ENCODE results near the gene GPC5. TPM values are rescaled to one million over a fixed set of nuclear protein-coding genes. Genes with fewer than 3 reads are reported as not detected.

Gene GPC5
- total RNA-seq, 1 donor from 2014 or later = 0.07 TPM

DNA sequence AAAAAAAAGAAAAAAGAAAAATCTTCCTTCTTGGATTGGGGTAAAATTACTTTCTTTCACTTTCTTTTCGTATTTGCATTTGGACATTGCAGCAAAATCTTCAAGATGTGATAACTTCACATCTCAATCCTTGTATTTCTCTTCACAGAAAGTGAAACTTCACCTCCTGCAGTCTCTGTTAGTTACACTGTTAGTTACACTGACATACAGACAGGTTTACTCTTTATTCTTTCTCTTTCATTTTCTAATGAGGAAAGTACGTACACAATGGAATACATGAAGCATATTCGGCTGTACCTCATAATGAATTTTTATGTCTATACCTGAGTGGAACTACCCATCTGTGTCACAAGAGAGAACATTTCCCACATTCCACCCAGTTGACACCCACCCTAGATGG is 1369.0 kb downstream of the GPC5 start:
- Histone ChIP-seq H3K4me3 (no peak overlapping the region), H3K27ac (no peak overlapping the region), H3K27me3 (no peaks in the 10 kb centered on the region), H3K9ac (no peak overlapping the region), H3K36me3 (no peaks in the 10 kb centered on the region), H3K79me2 (ENCODE audit: low read depth) (no peaks in the 10 kb centered on the region), H3K4me2 (no peak overlapping the region), H3K4me1 (no peaks in the 10 kb centered on the region), H3K9me3 (ENCODE audit: low read depth) (peaks cover 3% of the 10 kb centered on the region), H4K20me1 (ENCODE audit: low read depth) (no peaks in the 10 kb centered on the region), H2AFZ (replicated peaks) (no peak overlapping the region), H3F3A (ENCODE audit: low read depth) (no peaks in the 10 kb centered on the region)
- Mint-ChIP-seq H3K4me1 (no peaks in the 10 kb centered on the region), H3K27ac (no peak overlapping the region), H3K9me3 (peaks cover 7% of the 10 kb centered on the region), H3K36me3 (peaks cover 3% of the 10 kb centered on the region), H3K4me3 (no peak overlapping the region), H3K27me3 (ENCODE audit: insufficient read depth, low read depth) (no peaks in the 10 kb centered on the region)
- DNase-seq (ENCODE audit: low spot score) = no peak
- TF ChIP-seq EZH2phosphoT487 (IDR thresholded peaks at IDR 0.05) (no peak), EZH2 (IDR thresholded peaks at IDR 0.05) (no peak)
- TF ChIP-seq, protein P1, sequence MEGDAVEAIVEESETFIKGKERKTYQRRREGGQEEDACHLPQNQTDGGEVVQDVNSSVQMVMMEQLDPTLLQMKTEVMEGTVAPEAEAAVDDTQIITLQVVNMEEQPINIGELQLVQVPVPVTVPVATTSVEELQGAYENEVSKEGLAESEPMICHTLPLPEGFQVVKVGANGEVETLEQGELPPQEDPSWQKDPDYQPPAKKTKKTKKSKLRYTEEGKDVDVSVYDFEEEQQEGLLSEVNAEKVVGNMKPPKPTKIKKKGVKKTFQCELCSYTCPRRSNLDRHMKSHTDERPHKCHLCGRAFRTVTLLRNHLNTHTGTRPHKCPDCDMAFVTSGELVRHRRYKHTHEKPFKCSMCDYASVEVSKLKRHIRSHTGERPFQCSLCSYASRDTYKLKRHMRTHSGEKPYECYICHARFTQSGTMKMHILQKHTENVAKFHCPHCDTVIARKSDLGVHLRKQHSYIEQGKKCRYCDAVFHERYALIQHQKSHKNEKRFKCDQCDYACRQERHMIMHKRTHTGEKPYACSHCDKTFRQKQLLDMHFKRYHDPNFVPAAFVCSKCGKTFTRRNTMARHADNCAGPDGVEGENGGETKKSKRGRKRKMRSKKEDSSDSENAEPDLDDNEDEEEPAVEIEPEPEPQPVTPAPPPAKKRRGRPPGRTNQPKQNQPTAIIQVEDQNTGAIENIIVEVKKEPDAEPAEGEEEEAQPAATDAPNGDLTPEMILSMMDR (IDR thresholded peaks at IDR 0.05) = no peak

DNA sequence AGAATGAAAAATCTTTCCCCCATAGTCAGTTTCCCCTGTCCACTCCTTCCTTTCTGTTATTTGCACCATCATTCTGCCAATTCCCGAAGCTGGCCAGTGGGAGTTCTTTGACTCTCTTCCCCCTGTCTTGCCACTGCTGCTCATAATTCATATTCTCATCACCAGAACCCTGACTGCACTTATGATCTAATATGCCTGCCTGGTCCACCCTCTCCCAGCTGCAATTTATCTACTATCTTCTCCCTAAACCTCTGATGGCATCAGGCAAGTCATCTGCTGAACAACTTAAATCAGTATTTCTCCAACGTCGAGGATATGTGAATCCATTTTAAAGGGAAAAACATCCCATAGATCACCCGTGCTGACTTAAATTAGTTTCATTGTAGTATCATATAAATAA is 1370.2 kb downstream of the GPC5 start:
- no peak overlapping the region for H2AFZ ChIP-seq (replicated peaks)
- H3K4me1 ChIP-seq = no peaks in the 10 kb centered on the region
- no peak overlapping the region for H3K9ac ChIP-seq
- no peaks in the 10 kb centered on the region for H3K9me3 ChIP-seq (ENCODE audit: low read depth)
- no peak overlapping the region for H3K27ac ChIP-seq
- no peaks in the 10 kb centered on the region for H3K36me3 ChIP-seq
- H3K36me3 Mint-ChIP-seq = no peaks in the 10 kb centered on the region
- H3K9me3 Mint-ChIP-seq = no peaks in the 10 kb centered on the region
- TF ChIP-seq, protein P1 (IDR thresholded peaks at IDR 0.05) = no peak
- TF ChIP-seq EZH2phosphoT487 (IDR thresholded peaks at IDR 0.05) = no peak
- no peaks in the 10 kb centered on the region for H3F3A ChIP-seq (ENCODE audit: low read depth)
- no peak overlapping the region for H3K4me3 ChIP-seq
- H4K20me1 ChIP-seq (ENCODE audit: low read depth) = no peaks in the 10 kb centered on the region
- H3K4me3 Mint-ChIP-seq = no peak overlapping the region
- no peak overlapping the region for H3K27ac Mint-ChIP-seq
- H3K79me2 ChIP-seq (ENCODE audit: low read depth) = no peaks in the 10 kb centered on the region
- DNase-seq (ENCODE audit: low spot score) = no peak
- H3K4me1 Mint-ChIP-seq = no peaks in the 10 kb centered on the region
- H3K27me3 ChIP-seq = no peaks in the 10 kb centered on the region
- no peak overlapping the region for H3K4me2 ChIP-seq
- no peaks in the 10 kb centered on the region for H3K27me3 Mint-ChIP-seq (ENCODE audit: insufficient read depth, low read depth)

DNA sequence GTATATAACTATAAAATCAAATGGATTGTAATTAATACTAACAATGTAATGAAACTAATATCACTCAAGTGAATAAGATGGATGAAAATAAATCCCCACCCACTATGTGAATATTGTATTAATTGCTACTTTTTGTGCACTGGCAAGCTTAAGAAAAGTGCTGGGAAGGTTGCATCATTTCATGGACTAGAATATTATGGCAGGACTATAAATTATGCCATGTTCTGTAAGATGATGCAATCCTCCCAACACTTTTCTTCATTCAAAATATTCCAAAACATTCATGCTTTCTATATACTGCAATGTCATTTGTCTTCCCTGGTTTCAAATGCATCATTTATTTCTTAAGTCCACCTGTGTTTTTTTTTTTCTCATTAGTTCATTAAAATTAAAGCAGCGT is 1370.6 kb downstream of the GPC5 start:
- TF ChIP-seq EZH2phosphoT487 (IDR thresholded peaks at IDR 0.05) (no peak), EZH2 (IDR thresholded peaks at IDR 0.05) (no peak)
- TF ChIP-seq, protein P1 (IDR thresholded peaks at IDR 0.05) = no peak
- Mint-ChIP-seq H3K27ac (no peak overlapping the region), H3K4me3 (no peak overlapping the region), H3K36me3 (no peaks in the 10 kb centered on the region), H3K4me1 (no peaks in the 10 kb centered on the region), H3K27me3 (ENCODE audit: insufficient read depth, low read depth) (no peaks in the 10 kb centered on the region), H3K9me3 (no peaks in the 10 kb centered on the region)
- Histone ChIP-seq H3K79me2 (ENCODE audit: low read depth) (no peaks in the 10 kb centered on the region), H3K4me1 (no peaks in the 10 kb centered on the region), H3F3A (ENCODE audit: low read depth) (no peaks in the 10 kb centered on the region), H3K9ac (no peak overlapping the region), H3K9me3 (ENCODE audit: low read depth) (peaks cover 4% of the 10 kb centered on the region), H3K36me3 (no peaks in the 10 kb centered on the region), H4K20me1 (ENCODE audit: low read depth) (no peaks in the 10 kb centered on the region), H2AFZ (replicated peaks) (no peak overlapping the region), H3K4me3 (no peak overlapping the region), H3K27ac (no peak overlapping the region), H3K4me2 (no peak overlapping the region), H3K27me3 (no peaks in the 10 kb centered on the region)
- no peak for DNase-seq (ENCODE audit: low spot score)

DNA sequence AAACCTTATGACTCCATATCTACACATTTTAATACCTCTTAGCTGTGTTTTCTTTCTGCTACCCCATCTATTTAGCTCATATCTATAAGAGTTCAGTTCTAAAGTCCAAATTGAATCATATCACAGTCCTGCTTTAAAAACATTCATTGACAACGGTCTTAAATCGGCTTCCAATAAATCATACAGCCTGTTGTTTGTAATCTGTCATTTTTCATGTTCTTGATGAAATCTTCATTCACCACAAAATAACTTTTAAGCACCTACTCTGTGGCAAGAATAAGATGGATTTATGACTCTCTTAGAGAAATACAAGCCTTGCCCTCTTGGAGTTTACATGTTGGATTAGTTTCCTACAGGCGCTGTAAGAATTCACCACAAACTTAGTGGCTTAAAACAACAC is 1377.2 kb downstream of the GPC5 start:
- H3K36me3 ChIP-seq = no peaks in the 10 kb centered on the region
- no peak overlapping the region for H3K27ac Mint-ChIP-seq

More for the DNA sequence above, 1377.2 kb downstream of the GPC5 start:
- Histone ChIP-seq H3K27ac (no peak overlapping the region), H3F3A (ENCODE audit: low read depth) (no peaks in the 10 kb centered on the region), H3K9ac (no peak overlapping the region), H3K4me3 (no peak overlapping the region), H3K4me1 (no peaks in the 10 kb centered on the region), H4K20me1 (ENCODE audit: low read depth) (no peaks in the 10 kb centered on the region), H3K4me2 (no peak overlapping the region), H3K79me2 (ENCODE audit: low read depth) (no peaks in the 10 kb centered on the region), H2AFZ (replicated peaks) (no peak overlapping the region), H3K27me3 (no peaks in the 10 kb centered on the region), H3K9me3 (ENCODE audit: low read depth) (peaks cover 4% of the 10 kb centered on the region)
- Mint-ChIP-seq H3K9me3 (no peaks in the 10 kb centered on the region), H3K4me1 (no peaks in the 10 kb centered on the region), H3K36me3 (no peaks in the 10 kb centered on the region), H3K27me3 (ENCODE audit: insufficient read depth, low read depth) (no peaks in the 10 kb centered on the region), H3K4me3 (no peak overlapping the region)
- TF ChIP-seq EZH2phosphoT487 (IDR thresholded peaks at IDR 0.05) (no peak), EZH2 (IDR thresholded peaks at IDR 0.05) (no peak)
- TF ChIP-seq, protein P1 (IDR thresholded peaks at IDR 0.05) = no peak
- DNase-seq (ENCODE audit: low spot score) = no peak
